Endothelial cell of hepatic sinusoid (primary cell): ENCODE data around the gene MORN1.
"Not testable (repeated sequence)": the region's sequence is repeated elsewhere in the genome, so short reads cannot be mapped to it uniquely, and the experiment has no call there.

ENCODE experiments used
- in situ Hi-C: cut with HindIII; loops from 2 replicates; pipeline ENCODE4 v1.10.0; 2017; ENCODE audit warnings: low sequenced_read_pairs

MORN1 gene

DNA sequence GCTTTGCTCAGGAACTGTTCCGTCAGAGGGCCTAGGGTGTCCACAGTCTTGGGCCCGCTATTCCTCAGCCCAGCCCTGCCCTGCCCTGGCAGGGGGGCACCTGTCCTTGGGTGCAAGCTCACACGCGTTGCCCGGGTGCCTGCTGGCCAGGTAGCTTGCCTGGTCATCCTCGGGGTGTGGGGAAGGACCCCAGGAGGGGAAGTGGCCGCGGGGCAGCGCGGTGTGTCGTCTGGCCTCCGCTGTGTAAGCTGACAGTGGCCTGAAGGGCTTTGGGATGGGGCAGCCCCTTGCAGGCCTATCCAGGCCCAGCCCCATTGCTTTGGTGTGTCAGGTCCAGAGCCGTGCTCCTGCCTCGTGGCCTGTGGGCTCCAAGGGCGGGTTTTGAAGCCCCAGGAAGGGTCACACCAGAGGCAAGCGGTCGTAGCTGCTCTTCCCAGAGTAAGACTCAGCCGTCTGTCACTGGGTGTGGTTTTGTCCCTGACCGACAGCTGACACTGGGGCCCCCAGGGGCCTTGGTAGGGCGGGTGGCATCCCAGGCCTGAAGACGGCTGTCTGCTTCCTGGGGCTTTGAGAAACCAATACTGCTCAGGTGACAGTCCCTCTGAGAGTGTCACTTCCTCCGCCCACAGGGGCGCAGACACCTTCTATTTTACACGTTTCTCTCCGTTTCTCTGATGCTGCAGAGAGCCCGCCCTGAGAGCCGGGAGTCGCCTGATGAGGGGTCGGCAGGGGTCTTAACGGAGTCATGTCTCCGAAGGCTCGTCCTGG lies 91.2 kb downstream of the MORN1 start:
- in situ Hi-C loops = loop anchor here (5.0 to 10.0 kb wide), 5 partner anchors 47 to 165 kb away; no protein-coding TSS in a partner anchor

DNA sequence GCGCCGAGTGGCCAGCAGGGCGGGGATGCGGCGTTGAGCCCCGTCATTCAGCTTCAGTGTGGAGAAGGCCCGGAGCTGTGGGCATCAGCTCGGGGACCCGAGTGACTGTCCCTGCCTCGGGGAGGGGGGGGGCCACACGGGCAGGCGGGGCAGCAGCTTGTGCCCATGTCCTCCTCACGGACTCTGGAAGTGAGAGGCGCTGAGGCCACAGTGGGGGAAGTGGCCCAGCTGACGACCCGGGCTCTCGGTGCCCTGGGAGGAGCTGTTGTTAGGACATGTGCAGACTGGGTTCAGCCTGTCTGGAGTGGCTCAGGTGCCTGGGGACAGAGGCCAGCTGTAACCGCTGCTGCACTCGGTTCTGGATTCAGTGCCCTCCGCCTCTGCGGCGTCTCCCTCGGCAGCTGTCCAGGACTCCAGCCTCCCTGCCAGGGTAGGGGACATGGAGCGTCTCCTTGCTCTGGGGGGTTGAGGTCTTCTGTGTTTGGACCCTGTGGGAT lies 92.2 kb downstream of the MORN1 start:
- in situ Hi-C loops = no loop called here

DNA sequence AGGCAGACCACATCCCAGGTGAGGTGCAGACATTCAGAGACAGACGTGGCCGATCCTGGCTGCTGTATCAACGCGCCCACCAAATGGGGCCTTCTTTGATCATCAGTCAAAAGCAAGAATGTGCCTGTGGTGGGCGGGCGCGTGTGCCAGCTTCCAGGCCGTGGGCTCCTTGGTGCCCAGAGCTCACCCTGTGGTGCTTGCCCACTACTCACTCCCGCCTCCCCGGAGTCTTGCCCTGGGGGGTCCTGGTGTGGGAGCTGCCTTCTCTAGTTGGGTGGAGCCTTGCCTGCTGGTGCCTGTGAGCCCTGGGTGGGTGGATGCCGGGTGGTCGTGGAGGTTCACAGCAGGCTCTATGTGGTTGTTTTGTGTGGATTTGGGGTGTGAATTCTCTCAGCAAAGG lies 92.7 kb downstream of the MORN1 start:
- in situ Hi-C loops = no loop called here

DNA sequence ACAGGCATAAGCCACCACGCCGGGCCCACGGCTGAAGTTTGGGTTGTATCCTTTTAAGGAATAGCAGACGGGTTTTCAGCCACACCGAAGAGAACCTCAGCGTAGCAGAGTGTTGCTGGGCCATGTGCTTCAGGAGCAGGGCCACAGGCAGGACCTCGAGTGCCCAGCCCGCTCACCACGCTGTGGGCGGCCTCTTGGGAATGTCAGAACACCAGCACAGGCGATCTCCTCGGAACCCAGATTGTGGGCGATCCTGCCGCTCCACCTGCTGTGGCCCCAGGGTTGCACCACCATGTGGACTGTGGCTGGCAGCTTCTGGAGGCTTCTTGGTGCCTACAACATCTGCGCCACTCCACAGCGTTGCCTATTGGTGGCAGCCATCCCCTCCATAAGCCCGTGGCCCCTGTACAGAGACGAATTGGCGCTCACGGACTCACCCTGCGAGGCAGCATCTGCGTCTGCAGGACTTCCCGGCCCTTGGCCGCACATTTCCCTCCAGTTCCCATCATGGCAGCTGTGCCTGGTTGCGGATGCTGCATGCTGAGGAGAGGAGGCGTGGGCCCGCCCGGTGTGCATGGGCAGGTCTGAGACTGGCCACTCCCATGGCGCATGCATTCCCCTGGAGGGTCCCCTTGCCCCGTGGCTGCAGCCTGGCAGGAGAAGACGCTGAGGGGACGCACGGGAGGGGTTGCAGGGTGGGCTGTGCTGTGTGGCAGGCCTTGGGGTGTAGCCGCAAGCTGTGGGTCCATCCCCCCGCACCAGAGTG lies 93.9 kb downstream of the MORN1 start:
- in situ Hi-C loops = no loop called here

DNA sequence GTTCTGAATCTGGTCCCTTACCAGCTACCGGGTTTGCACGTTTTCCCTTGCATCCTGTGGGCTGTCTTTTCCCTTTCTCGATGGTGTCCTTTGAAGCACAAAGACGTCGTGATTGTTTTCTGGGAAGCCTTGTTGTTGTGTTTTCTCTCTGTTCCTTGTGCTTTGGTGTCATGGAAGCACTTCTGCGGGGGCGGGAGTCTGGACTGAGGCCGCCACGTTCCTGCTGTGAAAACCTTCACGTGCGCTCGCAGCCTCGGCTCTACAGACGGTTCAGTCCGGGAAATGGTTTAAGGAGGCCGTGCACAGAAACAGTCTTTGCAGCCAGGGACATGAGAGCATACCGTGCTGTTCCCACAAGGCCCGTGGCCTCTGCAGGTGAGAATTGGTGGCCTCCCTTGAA lies 94.7 kb downstream of the MORN1 start:
- in situ Hi-C loops = no loop called here

DNA sequence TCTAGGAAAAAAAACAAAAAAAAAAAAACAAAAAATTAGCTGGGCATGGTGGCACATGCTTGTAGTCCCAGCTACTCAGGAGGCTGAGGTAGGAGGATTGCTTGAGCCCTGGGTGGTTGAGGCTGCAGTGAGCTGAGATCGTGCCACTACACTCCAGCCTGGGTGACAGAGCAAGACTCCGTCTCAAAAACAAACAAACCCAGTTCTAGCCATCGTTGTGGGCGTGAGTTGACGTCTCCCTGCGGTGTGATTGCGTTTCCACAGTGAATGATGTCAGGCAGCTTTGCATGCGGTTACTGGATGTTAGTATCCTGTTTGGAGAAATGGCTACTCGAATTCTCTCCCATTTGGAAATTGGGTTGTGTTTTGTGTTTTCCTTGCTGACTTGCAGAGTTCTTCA lies 95.1 kb downstream of the MORN1 start:
- in situ Hi-C loops = not testable (repeated sequence)

DNA sequence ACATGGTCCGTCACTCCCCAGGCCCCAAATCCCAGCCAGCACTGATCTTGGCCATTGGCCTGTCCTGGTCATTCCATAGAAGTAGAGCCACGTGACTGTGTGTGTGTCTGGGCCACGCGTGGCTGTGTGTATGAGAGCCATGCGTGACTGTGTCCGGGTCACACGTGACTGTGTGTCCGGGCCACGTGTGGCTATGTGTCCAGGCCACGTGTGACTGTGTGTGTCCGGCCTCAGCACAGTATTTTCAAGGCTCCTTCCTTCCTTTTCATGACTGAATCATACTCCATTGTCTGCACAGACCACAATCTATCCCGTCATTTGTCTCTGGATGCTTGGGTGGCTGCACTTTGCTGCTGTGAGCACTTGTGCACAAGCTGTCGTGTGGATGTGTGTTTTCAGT lies 95.8 kb downstream of the MORN1 start:
- in situ Hi-C loops = no loop called here

DNA sequence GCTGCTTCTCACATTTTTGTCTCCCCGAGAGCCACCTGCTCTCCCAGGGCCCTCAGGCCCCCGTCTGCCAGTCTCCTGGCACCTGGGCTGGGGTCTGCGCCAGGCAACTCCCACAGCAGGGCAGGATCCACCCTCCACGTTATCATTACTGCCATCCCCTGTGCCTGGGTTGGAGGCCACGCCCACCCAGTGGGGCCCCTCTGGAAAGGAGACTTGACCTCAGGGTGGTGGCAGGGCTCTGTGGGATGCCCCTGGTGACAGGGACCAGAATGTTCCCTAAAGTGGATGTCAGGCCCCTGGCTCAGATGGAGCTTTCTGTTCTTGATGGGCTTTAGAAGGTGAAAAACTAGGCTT lies 96.7 kb downstream of the MORN1 start:
- in situ Hi-C loops = no loop called here

DNA sequence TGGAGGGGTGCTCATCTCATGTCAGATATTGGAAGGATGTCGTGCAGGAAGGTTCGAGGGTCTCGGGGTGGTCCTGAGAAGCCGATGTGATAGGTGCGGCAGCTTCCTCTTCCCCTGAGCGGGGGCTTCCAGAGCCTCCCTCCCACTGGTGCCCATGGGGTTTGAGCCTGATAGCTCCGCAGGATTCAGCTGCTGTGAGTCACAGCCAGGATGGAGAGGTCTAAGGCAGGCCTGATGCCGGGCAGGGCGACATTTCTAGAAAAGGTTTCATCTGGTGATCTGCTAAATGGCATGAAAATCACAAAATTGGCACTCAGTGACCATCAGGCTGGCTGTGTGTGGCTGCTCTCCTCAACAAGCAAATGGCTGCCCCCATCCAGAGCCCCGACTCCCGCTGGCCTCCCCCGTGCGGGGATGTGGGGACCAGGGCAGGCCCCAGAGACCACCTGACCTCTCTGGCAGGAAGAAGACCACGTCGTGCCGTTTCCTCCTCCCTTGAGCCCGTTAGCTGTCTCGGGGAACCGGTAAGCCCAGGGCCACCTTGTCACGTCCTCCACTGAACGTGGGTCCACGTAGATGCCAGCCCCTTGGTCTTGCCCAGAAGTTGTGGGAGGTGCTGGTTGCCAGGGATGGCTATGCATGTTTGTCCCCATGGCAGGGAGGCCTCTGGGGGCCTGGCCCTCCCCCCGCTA lies 97.2 kb downstream of the MORN1 start:
- in situ Hi-C loops = no loop called here

DNA sequence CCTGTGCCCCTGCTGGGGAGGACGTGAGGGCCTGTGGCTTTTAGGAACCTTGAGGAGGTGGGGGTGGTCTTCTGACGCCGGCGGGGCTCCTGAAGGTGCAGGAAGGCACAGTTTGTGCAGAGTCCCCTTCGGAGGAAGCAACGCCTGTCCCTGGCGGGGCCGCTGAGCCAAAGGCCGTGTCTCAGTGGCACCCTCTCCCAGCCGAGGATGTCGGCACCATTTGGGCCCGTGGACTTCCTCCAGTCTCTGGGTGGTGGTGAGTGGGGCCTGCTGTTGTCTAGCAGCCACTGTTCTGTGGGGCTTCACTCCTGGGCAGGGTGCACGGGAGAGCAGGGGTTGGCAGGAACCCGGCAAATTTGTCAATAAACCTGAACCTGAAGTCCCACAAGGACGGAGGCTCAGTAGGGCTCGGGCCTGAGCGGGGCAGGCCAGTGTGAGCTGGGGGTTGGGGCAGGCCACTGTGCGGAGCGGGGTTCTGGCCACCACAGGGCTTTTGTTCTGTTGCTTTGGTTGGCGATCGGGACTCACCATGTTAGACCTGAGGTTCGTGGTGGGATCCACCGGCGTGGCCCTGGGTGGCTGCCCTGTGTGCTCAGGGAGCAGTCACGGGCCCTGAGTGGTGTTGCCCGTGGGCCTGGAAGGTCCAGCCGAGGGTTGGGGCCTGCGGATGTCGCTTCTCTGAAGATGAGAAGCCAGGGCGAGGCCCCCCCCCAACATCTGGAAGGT lies 98.5 kb downstream of the MORN1 start:
- in situ Hi-C loops = no loop called here

DNA sequence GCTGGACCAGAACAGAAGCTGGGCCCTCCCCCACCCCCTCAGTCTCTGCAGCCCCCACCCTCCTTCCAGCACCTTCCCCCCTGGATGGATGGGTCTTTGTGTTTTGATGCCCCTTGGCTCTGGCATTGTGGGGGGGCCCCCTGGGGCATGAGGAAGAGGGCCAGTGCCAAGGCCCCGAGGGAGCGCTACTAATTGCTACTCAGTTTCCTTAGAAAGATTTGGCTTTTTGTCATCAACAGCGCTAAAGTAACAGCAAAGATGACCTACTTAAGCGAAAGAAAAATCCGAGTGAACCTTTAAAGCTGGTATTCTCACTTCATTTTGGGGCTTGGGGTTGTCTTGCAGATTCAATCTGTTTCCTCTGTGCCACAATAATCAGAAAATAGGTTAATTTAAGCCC lies 99.8 kb downstream of the MORN1 start:
- in situ Hi-C loops = no loop called here

DNA sequence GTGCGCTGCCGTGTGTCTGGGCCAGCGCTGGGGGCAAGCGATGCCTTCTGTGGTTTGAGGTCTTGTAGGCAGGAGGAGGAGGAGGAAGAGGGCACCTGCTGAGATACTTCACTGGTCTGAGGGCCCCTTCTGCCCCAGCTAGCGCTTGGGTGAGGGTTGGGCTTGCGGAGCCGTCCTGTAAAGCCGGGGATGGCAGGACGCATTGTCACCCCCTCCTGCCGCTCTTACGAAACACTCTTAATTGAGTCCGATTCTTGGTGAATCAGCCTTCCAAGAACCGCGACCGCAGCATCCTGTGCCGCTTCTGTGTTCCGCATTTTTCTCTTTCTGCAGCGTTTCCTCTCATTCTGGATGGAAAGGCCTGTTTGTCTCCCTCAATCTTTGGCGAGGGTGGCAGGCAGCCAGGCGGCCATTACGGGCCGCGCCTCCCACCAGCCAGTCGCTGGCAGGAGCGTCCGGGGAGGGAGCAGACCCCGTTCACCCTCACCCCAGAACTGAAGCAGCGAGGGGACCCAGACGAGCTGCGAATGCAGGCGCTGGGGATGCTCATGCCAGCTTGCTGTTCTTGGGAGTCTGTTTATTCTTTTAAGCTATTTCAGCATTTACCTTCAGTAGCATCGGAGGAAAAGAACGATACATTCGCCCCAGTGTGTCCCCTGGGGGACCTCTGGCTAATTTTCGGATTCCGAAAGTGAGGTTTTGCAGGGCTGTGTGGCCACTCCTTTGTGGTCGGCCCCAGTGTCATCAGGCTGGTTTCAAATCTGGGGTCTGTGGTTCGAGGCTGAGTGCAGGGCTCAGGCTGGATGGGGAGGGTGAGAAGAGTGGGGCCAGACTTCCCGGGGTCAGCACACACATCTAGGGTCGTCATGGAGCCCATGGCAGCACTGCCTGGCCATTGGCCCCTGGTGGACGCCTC lies 100.5 kb downstream of the MORN1 start:
- in situ Hi-C loops = no loop called here

DNA sequence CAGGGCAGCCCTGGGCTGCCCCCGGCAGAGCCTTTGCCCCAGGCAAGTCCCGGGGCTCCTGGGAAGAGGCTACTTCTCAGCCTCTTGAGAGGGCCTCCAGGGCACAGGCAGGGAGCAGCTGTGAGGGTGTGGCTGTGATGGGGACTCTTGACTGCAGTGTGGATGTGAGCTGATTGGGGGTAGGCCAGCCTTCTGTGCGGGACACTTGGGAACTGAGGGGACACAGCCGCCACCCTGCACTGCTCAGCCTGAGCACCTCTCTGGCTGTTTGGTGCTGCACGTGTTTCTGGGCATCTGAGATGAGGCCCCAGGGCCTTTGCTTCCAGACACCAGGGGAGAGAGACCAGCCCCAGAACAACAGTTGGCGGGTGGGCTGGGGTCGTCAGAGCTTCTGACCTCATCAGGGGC lies 101.2 kb downstream of the MORN1 start:
- in situ Hi-C loops = no loop called here

DNA sequence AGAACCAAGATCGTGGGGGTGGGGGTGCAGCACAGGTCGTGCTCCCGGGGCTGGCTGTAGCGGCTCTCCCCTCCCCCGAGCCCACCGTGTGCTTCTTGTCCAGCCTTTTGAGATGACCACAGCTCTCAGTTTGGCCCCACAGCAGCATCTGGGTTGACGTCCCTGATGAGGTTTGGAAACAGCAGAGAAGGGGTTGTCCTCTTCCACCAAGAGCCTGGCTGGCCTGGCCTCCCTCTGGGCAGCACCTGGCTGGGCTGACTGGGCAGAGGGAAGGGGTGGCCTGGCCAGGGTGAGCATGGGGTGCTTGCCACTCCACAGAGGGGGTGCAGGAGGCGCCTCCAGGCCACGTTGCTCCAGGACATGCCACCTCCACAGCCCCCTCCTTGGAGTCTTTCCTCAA lies 101.7 kb downstream of the MORN1 start:
- in situ Hi-C loops = no loop called here

DNA sequence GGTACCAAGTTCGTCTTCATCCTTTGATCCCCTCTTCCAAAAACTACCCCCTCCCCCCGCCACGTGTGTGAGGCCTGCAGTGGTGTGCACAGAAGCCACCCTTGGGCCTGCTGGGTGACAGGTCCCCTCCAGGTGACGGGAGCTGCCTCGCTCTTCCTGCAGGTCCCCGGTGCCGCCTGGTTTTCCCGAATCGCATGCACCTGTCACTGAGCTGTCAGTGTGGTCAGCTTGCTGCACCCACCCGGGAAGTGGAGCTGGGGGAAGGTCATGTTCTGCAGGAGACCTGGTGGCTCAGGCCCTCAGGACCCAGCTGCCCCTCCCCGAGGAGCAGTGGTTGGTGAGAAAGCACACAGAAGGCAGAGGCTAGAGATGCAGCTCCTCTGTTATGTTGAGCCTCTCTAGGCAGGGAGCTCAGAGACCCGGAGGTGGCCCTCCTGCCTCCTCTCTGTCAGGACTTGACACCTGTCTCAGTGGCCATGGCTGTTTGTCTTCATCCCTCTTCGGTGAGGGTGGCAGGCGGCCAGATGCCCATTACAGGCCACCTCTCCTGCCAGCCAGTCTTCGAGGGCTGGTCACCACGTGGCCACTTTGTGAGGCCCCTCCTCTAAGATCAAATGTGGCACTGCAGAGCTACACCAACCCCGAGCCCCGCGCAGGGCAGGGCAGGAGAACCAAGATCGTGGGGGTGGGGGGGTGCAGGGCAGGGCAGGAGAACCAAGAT lies 102.4 kb downstream of the MORN1 start:
- in situ Hi-C loops = no loop called here

DNA sequence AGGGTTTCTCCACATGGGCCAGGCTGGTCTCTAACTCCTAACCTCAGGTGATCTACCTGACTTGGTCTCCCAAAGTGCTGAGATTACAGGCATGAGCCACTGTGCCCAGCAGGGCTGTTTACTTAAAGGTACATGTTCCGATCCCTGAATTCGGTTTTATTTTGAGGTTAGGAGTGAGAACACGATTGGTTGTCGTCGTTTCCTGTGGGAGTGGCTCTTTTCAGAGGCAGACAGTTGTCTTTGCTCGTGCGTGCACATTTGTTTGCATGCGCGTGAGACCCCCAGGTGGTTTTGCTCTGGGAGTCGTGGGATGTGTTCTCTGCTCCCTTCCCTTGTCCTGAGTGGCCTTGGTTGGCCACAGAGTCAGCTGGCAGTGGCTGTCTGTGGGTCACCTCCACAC lies 103.0 kb downstream of the MORN1 start:
- in situ Hi-C loops = no loop called here

DNA sequence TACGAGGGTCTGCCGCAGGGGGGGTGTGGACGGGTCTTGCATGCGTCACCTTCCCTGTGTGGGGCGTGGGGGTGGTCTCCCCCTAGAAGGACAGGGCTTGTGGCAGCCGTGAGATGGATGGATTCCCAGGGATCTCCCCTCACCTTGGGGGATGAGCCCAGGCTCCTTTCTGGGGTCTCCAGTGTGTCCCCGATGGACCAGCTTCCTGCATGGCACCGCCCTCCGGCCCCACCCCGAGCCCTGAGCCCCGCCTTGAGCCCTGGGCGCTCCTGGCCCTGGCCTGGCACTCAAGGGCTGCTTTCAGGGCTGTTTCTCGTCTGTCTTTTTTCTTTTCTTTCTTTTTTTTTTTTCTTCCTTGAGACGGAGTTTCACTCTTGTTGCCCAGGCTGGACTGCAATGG lies 103.7 kb downstream of the MORN1 start:
- in situ Hi-C loops = no loop called here

DNA sequence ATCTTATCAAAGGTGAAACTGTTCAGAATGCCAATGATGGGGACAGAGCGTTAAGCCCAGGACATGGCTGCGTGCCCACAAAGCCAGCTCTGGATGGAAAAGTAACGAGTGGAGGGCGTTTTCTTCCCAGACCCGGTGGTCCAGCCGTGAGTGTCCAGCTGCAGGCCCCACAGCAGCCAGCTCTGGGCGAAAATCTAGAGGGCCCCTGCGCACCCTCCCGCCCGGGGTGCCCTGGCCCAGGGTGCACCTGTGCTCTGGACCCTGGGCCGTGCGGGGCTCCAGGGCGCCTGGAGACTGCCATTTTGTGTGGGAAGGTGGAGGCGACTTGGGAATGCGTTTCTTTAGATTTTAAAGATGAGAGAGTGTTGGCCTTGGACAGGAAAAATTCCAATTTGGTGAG lies 104.4 kb downstream of the MORN1 start:
- in situ Hi-C loops = no loop called here

DNA sequence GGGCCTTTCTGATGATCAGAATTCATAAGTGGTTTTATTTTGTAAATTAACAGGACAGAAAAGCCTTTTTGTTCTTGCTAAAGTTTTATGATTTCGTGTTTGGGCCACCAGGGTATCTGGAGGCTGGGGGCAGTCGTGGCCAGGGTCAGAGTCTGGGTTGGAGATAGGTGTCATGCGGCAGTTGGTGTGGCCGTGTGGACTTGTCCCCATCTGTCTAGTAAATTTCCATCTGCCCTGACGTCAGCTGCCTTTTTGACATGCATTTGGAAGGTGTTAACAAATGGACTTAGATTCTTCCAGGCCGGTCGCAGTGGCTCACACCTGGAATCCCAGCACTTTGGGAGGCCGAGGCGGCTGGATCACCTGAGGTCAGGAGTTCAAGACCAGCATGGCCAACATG lies 106.4 kb downstream of the MORN1 start:
- in situ Hi-C loops = no loop called here
